H9 (cell line): Measurements from ENCODE around the gene XRCC3. TPM values are rescaled to one million over a fixed set of nuclear protein-coding genes. Genes with fewer than 3 reads are reported as not detected.
A peak's percentile ranks its signal among the peaks of the same experiment; 100 is the strongest.
"Not testable (repeated sequence)": the region's sequence is repeated elsewhere in the genome, so short reads cannot be mapped to it uniquely, and the experiment has no call there.

Experiments used
- DNase-seq: peaks from one replicate; pipeline ENCODE4 v3.0.0-alpha.2; 2017
- H2AFZ ChIP-seq: one replicate; pipeline ENCODE4 v1.6.1; 2013; ENCODE audit warnings: mild to moderate bottlenecking, low read length, control low read depth, moderate library complexity
- H2AK5ac ChIP-seq: 2 replicates; pipeline ENCODE4 v1.6.1; 2013; ENCODE audit warnings: low read length, control low read depth, mixed read lengths; ENCODE audit not compliant: insufficient read length
- H2BK120ac ChIP-seq: one replicate; pipeline ENCODE4 v1.6.1; 2013; ENCODE audit warnings: low read depth, mild to moderate bottlenecking, low read length, control low read depth, inconsistent platforms; ENCODE audit not compliant: poor library complexity, severe bottlenecking
- H2BK12ac ChIP-seq: 2 replicates; pipeline ENCODE4 v1.6.1; 2013; ENCODE audit warnings: low read length, control low read depth, mixed read lengths, low read depth; ENCODE audit not compliant: insufficient read length
- H2BK15ac ChIP-seq: 2 replicates; pipeline ENCODE4 v1.6.1; 2013; ENCODE audit warnings: low read depth, low read length, control low read depth
- H2BK20ac ChIP-seq: one replicate; pipeline ENCODE4 v1.6.1; 2013; ENCODE audit warnings: low read depth, mild to moderate bottlenecking, low read length, control low read depth, inconsistent platforms; ENCODE audit not compliant: poor library complexity, severe bottlenecking
- H2BK5ac ChIP-seq: 2 replicates; pipeline ENCODE4 v1.6.1; 2013; ENCODE audit warnings: low read length, control low read depth, mixed read lengths; ENCODE audit not compliant: insufficient read length
- H3K14ac ChIP-seq: 2 replicates; pipeline ENCODE4 v1.6.1; 2013; ENCODE audit warnings: low read length, control low read depth; ENCODE audit not compliant: insufficient read depth
- H3K18ac ChIP-seq: 2 replicates; pipeline ENCODE4 v1.6.1; 2013; ENCODE audit warnings: low read depth, mild to moderate bottlenecking, mixed read lengths, low read length, control low read depth; ENCODE audit not compliant: insufficient read length
- H3K23ac ChIP-seq: 2 replicates; pipeline ENCODE4 v1.6.1; 2013; ENCODE audit warnings: low read length, control low read depth, mixed read lengths, low read depth; ENCODE audit not compliant: insufficient read length
- H3K23me2 ChIP-seq: 2 replicates; pipeline ENCODE4 v1.6.1; 2013; ENCODE audit warnings: low read depth, mild to moderate bottlenecking, mixed read lengths, low read length, control low read depth; ENCODE audit not compliant: insufficient read length, poor library complexity, severe bottlenecking
- H3K27ac ChIP-seq: 2 replicates; pipeline ENCODE4 v1.5.1; 2013; ENCODE audit warnings: low read length, control low read depth, mixed read lengths, low read depth; ENCODE audit not compliant: insufficient read length
- H3K27me3 ChIP-seq: 2 replicates; pipeline ENCODE4 v1.6.1; 2013; ENCODE audit warnings: low read length, control low read depth, inconsistent platforms; ENCODE audit not compliant: insufficient read depth
- H3K4ac ChIP-seq: 2 replicates; pipeline ENCODE4 v1.6.1; 2013; ENCODE audit warnings: low read depth, mild to moderate bottlenecking, control low read depth, inconsistent platforms, low read length, moderate library complexity
- H3K4me1 ChIP-seq: 2 replicates; pipeline ENCODE4 v1.6.1; 2013; ENCODE audit warnings: low read length, control low read depth, inconsistent platforms; ENCODE audit not compliant: insufficient read depth
- H3K4me2 ChIP-seq: 2 replicates; pipeline ENCODE4 v1.6.1; 2013; ENCODE audit warnings: low read length, control low read depth, mixed read lengths; ENCODE audit not compliant: insufficient read length, insufficient read depth
- H3K56ac ChIP-seq: 2 replicates; pipeline ENCODE4 v1.6.1; 2013; ENCODE audit warnings: low read depth, mild to moderate bottlenecking, mixed read lengths, low read length, control low read depth; ENCODE audit not compliant: insufficient read length
- H3K79me1 ChIP-seq: 2 replicates; pipeline ENCODE4 v1.6.1; 2013; ENCODE audit warnings: low read depth, mild to moderate bottlenecking, moderate library complexity, low read length, control low read depth, inconsistent platforms; ENCODE audit not compliant: insufficient read depth, poor library complexity, severe bottlenecking
- H3K79me2 ChIP-seq: 2 replicates; pipeline ENCODE4 v1.6.1; 2013; ENCODE audit warnings: low read length, control low read depth, inconsistent platforms; ENCODE audit not compliant: insufficient read depth
- H3K9ac ChIP-seq: 2 replicates; pipeline ENCODE4 v1.6.1; 2013; ENCODE audit warnings: low read length, control low read depth, mixed read lengths; ENCODE audit not compliant: insufficient read length; ENCODE audit errors: extremely low read depth
- H3K9me3 ChIP-seq: one replicate; pipeline ENCODE4 v1.6.1; 2013; ENCODE audit warnings: low read depth, low read length, inconsistent platforms; ENCODE audit not compliant: control insufficient read depth
- H3T11ph ChIP-seq: one replicate; pipeline ENCODE4 v1.6.1; 2013; ENCODE audit warnings: mild to moderate bottlenecking, low read length, control low read depth, inconsistent platforms
- H4K20me1 ChIP-seq: one replicate; pipeline ENCODE4 v1.6.1; 2013; ENCODE audit not compliant: control insufficient read depth, insufficient read length, insufficient read depth
- H4K5ac ChIP-seq: 2 replicates; pipeline ENCODE4 v1.6.1; 2013; ENCODE audit warnings: low read depth, mild to moderate bottlenecking, mixed read lengths, low read length, control low read depth; ENCODE audit not compliant: insufficient read length
- H4K8ac ChIP-seq: replicated peaks from 2 replicates; pipeline ENCODE4 v1.6.1; 2013; ENCODE audit warnings: low read length, control low read depth, mixed read lengths, low read depth; ENCODE audit not compliant: insufficient read length
- H4K91ac ChIP-seq: 2 replicates; pipeline ENCODE4 v1.6.1; 2013; ENCODE audit warnings: low read depth, mild to moderate bottlenecking, moderate library complexity, mixed read lengths, low read length, control low read depth; ENCODE audit not compliant: insufficient read length
- H3K27ac Mint-ChIP-seq, 3 experiments: 2 replicates in 2 of 3; 3 replicates in 1 of 3; pipeline ENCODE4 v1.8.0; 2020 to 2021; ENCODE audit warnings: mixed read lengths in 3 of 3, mild to moderate bottlenecking in 1 of 3, moderate library complexity in 1 of 3
- H3K27me3 Mint-ChIP-seq: 2 replicates; pipeline ENCODE4 v1.8.0; 2021; ENCODE audit warnings: low read depth, mild to moderate bottlenecking, moderate library complexity, mixed read lengths
- H3K36me3 Mint-ChIP-seq, 3 experiments: 2 replicates in 2 of 3; 3 replicates in 1 of 3; pipeline ENCODE4 v1.8.0; 2020 to 2021; ENCODE audit warnings: low read depth in 3 of 3, mixed read lengths in 3 of 3; ENCODE audit not compliant: insufficient read depth in 1 of 3
- H3K4me1 Mint-ChIP-seq, 2 experiments: 2 replicates each; pipeline ENCODE4 v1.8.0; 2020; ENCODE audit warnings: mixed read lengths in 2 of 2
- H3K4me3 Mint-ChIP-seq, 2 experiments: 2 replicates in 1 of 2; 3 replicates in 1 of 2; pipeline ENCODE4 v1.8.0; 2020 to 2021; ENCODE audit warnings: mild to moderate bottlenecking in 2 of 2, mixed read lengths in 2 of 2, moderate library complexity in 1 of 2
- H3K9me3 Mint-ChIP-seq, 2 experiments: 2 replicates in 1 of 2; 3 replicates in 1 of 2; pipeline ENCODE4 v1.8.0; 2020; ENCODE audit warnings: mild to moderate bottlenecking in 2 of 2, mixed read lengths in 2 of 2, moderate library complexity in 1 of 2
- CTCF ChIP-seq: fragments of 200-600 bp; sonication (generic); conservative IDR thresholded peaks from 3 replicates; pipeline ENCODE4 v1.8.0; 2021; ENCODE audit warnings: antibody characterized with exemption, mild to moderate bottlenecking
- WGBS: extraction: QIAGEN DNeasy Blood & Tissue Kit; methylation state at CpG from one replicate; pipeline ENCODE4 v1.1.7; 2013; ENCODE audit warnings: missing lambda C conversion rate, low lambda C conversion rate, mixed read lengths; ENCODE audit not compliant: insufficient read length; ENCODE audit errors: extremely low coverage; 5-methylcytosine and 5-hydroxymethylcytosine counted together
- total RNA-seq: library from RNA; stranded (reverse); gene quantifications from 2 replicates; pipeline ENCODE4 v1.2.1, GENCODE V29; 2021

Gene XRCC3
- total RNA-seq, 1 experiment from 2014 or later = 45.3 TPM

- H2BK15ac ChIP-seq = no peak overlapping the region
These were observed 61.4 kb downstream of the XRCC3 start for GRCh38 chr14:103653805-103654204.

GRCh38 chr14:103653336-103653735, 61.9 kb downstream of the XRCC3 start:
- not testable (repeated sequence) for H3K27me3 Mint-ChIP-seq, H3K4me3 Mint-ChIP-seq, H3K4me1 Mint-ChIP-seq, H3K4me2 ChIP-seq, H3K9me3 Mint-ChIP-seq, DNase-seq, H3K23ac ChIP-seq, H3K27me3 ChIP-seq, H2BK120ac ChIP-seq, H3K18ac ChIP-seq, H4K20me1 ChIP-seq, H2BK15ac ChIP-seq, H3K4me1 ChIP-seq, H3K9ac ChIP-seq, H3K56ac ChIP-seq, H3T11ph ChIP-seq, H3K9me3 ChIP-seq, H3K79me2 ChIP-seq, H3K4ac ChIP-seq, H2BK12ac ChIP-seq, H2BK5ac ChIP-seq, H2AFZ ChIP-seq, H2AK5ac ChIP-seq, H3K79me1 ChIP-seq, H4K91ac ChIP-seq, H4K5ac ChIP-seq, H3K27ac ChIP-seq, H2BK20ac ChIP-seq, H3K23me2 ChIP-seq, H4K8ac ChIP-seq, H3K14ac ChIP-seq
- H3K36me3 Mint-ChIP-seq = peaks cover 21 to 50% (median 44%) of the 10 kb centered on the region in 3 experiments; a peak in 6 of 7 replicates
- no CpG with 5 or more reads among the region's 10 CpGs for WGBS
- peak overlapping the region in 1 of 3 experiments; percentile 67; a peak in 1 of 7 replicates for H3K27ac Mint-ChIP-seq

More at GRCh38 chr14:103653805-103654204, 61.4 kb downstream of the XRCC3 start:
- Mint-ChIP-seq H3K4me1 (no peaks in the 10 kb centered on the region), H3K27me3 (no peaks in the 10 kb centered on the region), H3K27ac (peak overlapping the region in 2 of 3 experiments; percentile 5 to 69; a peak in 2 of 7 replicates), H3K9me3 (no peaks in the 10 kb centered on the region), H3K4me3 (no peak overlapping the region), H3K36me3 (peaks cover 21 to 49% (median 47%) of the 10 kb centered on the region in 3 experiments; a peak in 6 of 7 replicates)
- no peak for TF ChIP-seq CTCF
- H2BK5ac ChIP-seq = no peak overlapping the region
- no CpG with 5 or more reads among the region's 4 CpGs for WGBS
- H3K9me3 ChIP-seq = no peaks in the 10 kb centered on the region
- H3T11ph ChIP-seq = no peak overlapping the region
- peaks cover 7% of the 10 kb centered on the region; the same call in 1 of the 2 replicates for H3K79me2 ChIP-seq
- no peak overlapping the region for H3K23ac ChIP-seq
- H3K23me2 ChIP-seq = no peaks in the 10 kb centered on the region
- H4K91ac ChIP-seq = no peak overlapping the region
- no peak overlapping the region for H4K5ac ChIP-seq
- no peak overlapping the region for H2AFZ ChIP-seq
- H4K8ac ChIP-seq = no peak overlapping the region
- H3K14ac ChIP-seq = no peak overlapping the region
- no peak overlapping the region for H3K56ac ChIP-seq
- no peak overlapping the region for H3K27ac ChIP-seq
- no peaks in the 10 kb centered on the region for H3K4me1 ChIP-seq
- peaks cover 8% of the 10 kb centered on the region for H3K79me1 ChIP-seq
- no peak overlapping the region for H2BK120ac ChIP-seq
- H3K18ac ChIP-seq = no peak overlapping the region
- DNase-seq = no peak
- no peak overlapping the region for H2BK12ac ChIP-seq
- no peak overlapping the region for H3K9ac ChIP-seq
- H3K4me2 ChIP-seq = no peak overlapping the region
- no peaks in the 10 kb centered on the region for H3K27me3 ChIP-seq
- no peaks in the 10 kb centered on the region for H4K20me1 ChIP-seq
- no peak overlapping the region for H2BK20ac ChIP-seq
- H3K4ac ChIP-seq = no peak overlapping the region
- H2AK5ac ChIP-seq = no peak overlapping the region
